Measurements from ENCODE around the gene C16orf54.
"Not testable (repeated sequence)": the region's sequence is repeated elsewhere in the genome, so short reads cannot be mapped to it uniquely, and the experiment has no call there.

Gene C16orf54

GRCh38 chr16:29784901-29785500 is 39.2 kb upstream of the C16orf54 start:
- H3K9ac ChIP-seq (ENCODE audit: low read length) = peak overlapping the region; percentile 47; the same call in 1 of the 2 replicates
- peaks cover 4% of the 10 kb centered on the region; the same call in 1 of the 2 replicates for H3K4me1 ChIP-seq (ENCODE audit: low read length)

DNA sequence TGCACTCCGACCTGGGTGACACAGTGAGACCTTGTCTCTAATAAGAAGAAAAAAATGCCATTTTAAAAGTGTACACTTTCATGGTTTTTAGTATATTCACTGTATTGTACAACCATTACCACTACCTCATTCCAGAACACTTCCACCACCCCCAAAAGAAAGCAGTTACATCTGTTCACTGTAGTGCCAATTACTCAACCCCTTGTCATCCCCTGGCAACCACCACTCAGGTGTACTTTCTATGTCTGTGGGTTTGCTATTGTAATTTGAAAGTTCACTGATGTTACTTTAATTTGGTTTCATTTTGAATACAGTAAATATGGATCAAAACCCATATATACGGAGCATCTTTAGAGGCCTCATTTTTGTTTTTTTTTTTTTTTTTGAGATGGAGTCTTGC is 38.4 kb upstream of the C16orf54 start:
- H2AFZ ChIP-seq (ENCODE audit: low read depth, low read length) = no peak overlapping the region
- no peak overlapping the region for H3K4me3 ChIP-seq (ENCODE audit: low read length)
- no peaks in the 10 kb centered on the region for H3K9me3 ChIP-seq (ENCODE audit: insufficient read depth, low read length)
- H3K79me2 ChIP-seq (ENCODE audit: low read length) = no peaks in the 10 kb centered on the region
- peaks cover 6% of the 10 kb centered on the region; the same call in 1 of the 2 replicates for H3K27me3 ChIP-seq (ENCODE audit: low read depth, low read length)
- no peaks in the 10 kb centered on the region for H3K36me3 ChIP-seq (replicated peaks; ENCODE audit: low read depth, low read length)
- no peak overlapping the region for H3K9ac ChIP-seq (ENCODE audit: low read length)
- no peak overlapping the region for H3K27ac ChIP-seq (ENCODE audit: low read length)
- H3K4me1 ChIP-seq (ENCODE audit: low read length) = no peaks in the 10 kb centered on the region
- no peak overlapping the region for H3K4me2 ChIP-seq (ENCODE audit: low read length)
- TF ChIP-seq EZH2phosphoT487 (IDR thresholded peaks at IDR 0.05; ENCODE audit: low read depth) (no peak), CTCF (IDR thresholded peaks at IDR 0.05; ENCODE audit: low read depth, low read length) (no peak)
- H4K20me1 ChIP-seq (ENCODE audit: insufficient read depth, low read length) = no peaks in the 10 kb centered on the region

More at GRCh38 chr16:29784901-29785500, 39.2 kb upstream of the C16orf54 start:
- Histone ChIP-seq H3K36me3 (replicated peaks; ENCODE audit: low read depth, low read length) (no peaks in the 10 kb centered on the region), H3K4me3 (ENCODE audit: low read length) (peak overlapping the region; percentile 70), H2AFZ (ENCODE audit: low read depth, low read length) (peak overlapping the region; percentile 96), H3K27ac (ENCODE audit: low read length) (no peak overlapping the region), H3K27me3 (ENCODE audit: low read depth, low read length) (peaks cover 5% of the 10 kb centered on the region; the same call in 1 of the 2 replicates), H3K4me2 (ENCODE audit: low read length) (peak overlapping the region; percentile 71), H4K20me1 (ENCODE audit: insufficient read depth, low read length) (no peaks in the 10 kb centered on the region), H3K79me2 (ENCODE audit: low read length) (peaks cover 5% of the 10 kb centered on the region; the same call in 1 of the 2 replicates), H3K9me3 (ENCODE audit: insufficient read depth, low read length) (no peaks in the 10 kb centered on the region)
- no peak for TF ChIP-seq EZH2phosphoT487 (IDR thresholded peaks at IDR 0.05; ENCODE audit: low read depth)
- TF ChIP-seq CTCF (IDR thresholded peaks at IDR 0.05; ENCODE audit: low read depth, low read length) = peak; percentile 52

DNA sequence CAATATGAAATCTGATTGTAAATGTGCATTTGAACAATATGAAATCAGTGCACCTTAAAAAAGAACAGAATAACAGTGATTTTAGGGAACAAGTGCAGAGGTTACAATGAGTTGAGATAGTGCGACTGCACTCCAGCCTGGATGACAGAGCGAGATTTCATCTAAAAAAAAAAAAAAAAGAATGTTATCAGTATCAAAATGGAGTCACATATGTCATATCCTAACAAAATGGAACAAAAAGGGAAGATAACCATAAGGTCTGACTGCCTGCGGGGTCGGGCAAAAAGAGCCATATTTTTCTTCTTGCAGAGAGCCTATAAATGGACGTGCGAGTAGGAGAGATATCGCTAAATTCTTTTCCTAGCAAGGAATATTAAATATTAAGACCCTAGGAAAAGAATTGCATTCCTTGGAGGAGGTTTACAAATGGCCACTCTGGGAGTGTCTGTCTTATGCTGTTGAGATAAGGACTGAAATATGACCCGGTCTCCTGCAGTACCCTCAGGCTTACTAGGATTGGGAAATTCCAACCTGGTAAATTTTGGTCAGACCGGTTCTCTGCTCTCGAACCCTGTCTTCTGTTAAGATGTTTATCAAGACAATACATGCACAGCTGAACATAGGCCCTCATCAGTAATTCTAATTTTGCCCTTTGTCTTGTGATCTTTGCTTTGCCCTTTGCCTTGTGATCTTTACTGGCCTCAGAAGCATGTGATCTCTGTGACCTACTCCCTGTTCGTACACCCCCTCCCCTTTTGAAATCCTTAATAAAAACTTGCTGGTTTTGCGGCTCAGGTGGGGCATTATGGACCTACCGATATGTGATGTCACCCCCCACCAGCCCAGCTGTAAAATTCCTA is 37.5 kb upstream of the C16orf54 start:
- H3K4me3 ChIP-seq (ENCODE audit: low read length); H3K27ac ChIP-seq (ENCODE audit: low read length); H4K20me1 ChIP-seq (ENCODE audit: insufficient read depth, low read length); H3K9ac ChIP-seq (ENCODE audit: low read length); H2AFZ ChIP-seq (ENCODE audit: low read depth, low read length); H3K4me1 ChIP-seq (ENCODE audit: low read length); H3K9me3 ChIP-seq (ENCODE audit: insufficient read depth, low read length); H3K4me2 ChIP-seq (ENCODE audit: low read length); H3K36me3 ChIP-seq (replicated peaks; ENCODE audit: low read depth, low read length); H3K79me2 ChIP-seq (ENCODE audit: low read length): not testable (repeated sequence)
- H3K27me3 ChIP-seq (ENCODE audit: low read depth, low read length) = peaks cover 15% of the 10 kb centered on the region

DNA sequence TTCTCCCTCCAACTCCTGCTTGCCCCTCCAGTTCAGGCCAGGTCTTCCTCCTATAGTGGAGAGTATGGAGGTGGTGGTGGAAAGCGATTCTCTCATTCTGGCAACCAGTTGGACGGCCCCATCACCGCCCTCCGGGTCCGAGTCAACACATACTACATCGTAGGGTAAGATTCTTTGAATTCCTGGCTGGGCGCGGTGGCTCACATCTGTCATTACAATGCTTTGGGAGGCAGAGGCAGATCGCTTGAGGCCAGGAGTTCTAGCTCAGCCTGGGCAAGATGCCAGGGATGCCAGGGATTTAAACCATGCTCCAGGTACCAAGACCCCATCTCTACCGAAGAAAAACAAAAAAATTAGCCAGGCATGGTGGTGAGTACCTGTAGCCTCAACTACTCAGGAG is 33.7 kb upstream of the C16orf54 start:
- TF ChIP-seq CTCF (IDR thresholded peaks at IDR 0.05; ENCODE audit: low read depth, low read length) = no peak
- TF ChIP-seq EZH2phosphoT487 (IDR thresholded peaks at IDR 0.05; ENCODE audit: low read depth) = no peak
- Histone ChIP-seq H3K9me3 (ENCODE audit: insufficient read depth, low read length) (no peaks in the 10 kb centered on the region), H4K20me1 (ENCODE audit: insufficient read depth, low read length) (no peaks in the 10 kb centered on the region), H3K4me1 (ENCODE audit: low read length) (no peaks in the 10 kb centered on the region), H3K36me3 (replicated peaks; ENCODE audit: low read depth, low read length) (no peaks in the 10 kb centered on the region), H2AFZ (ENCODE audit: low read depth, low read length) (no peak overlapping the region), H3K4me3 (ENCODE audit: low read length) (no peak overlapping the region), H3K79me2 (ENCODE audit: low read length) (no peaks in the 10 kb centered on the region), H3K27ac (ENCODE audit: low read length) (no peak overlapping the region), H3K4me2 (ENCODE audit: low read length) (no peak overlapping the region), H3K27me3 (ENCODE audit: low read depth, low read length) (peaks cover 19% of the 10 kb centered on the region), H3K9ac (ENCODE audit: low read length) (no peak overlapping the region)

All from OCI-LY3 (cell line).